C4-2B (cell line): ENCODE data around the gene TAGAP.
"Not testable (repeated sequence)": the region's sequence is repeated elsewhere in the genome, so short reads cannot be mapped to it uniquely, and the experiment has no call there.

Experiments used
- H3K27ac ChIP-seq: fragments of 450-650 bp; 2 replicates; pipeline ENCODE4 v1.5.1; 2017
- CTCF ChIP-seq: fragments of 450-650 bp; conservative IDR thresholded peaks from 2 replicates; pipeline ENCODE4 v1.5.1; 2017; ENCODE audit warnings: mild to moderate bottlenecking
- ZFX ChIP-seq: fragments of 450-650 bp; IDR thresholded peaks from 2 replicates; pipeline ENCODE4 v1.6.1; 2017

The TAGAP gene

GRCh38 chr6:159033160-159034049, 11.4 kb downstream of the TAGAP start:
- no peak for TF ChIP-seq CTCF
- TF ChIP-seq ZFX, result no peak
- H3K27ac ChIP-seq, result no peak overlapping the region

- no peak overlapping the region for H3K27ac ChIP-seq
- no peak for TF ChIP-seq ZFX
- TF ChIP-seq CTCF, result no peak
Measured at GRCh38 chr6:159031846-159032245, 12.9 kb downstream of the TAGAP start.

- H3K27ac ChIP-seq, result no peak overlapping the region
- TF ChIP-seq CTCF, result no peak
- no peak for TF ChIP-seq ZFX
Measured at GRCh38 chr6:159030168-159030567, 14.6 kb downstream of the TAGAP start.

GRCh38 chr6:159025224-159025623, 19.6 kb downstream of the TAGAP start:
- not testable (repeated sequence) for H3K27ac ChIP-seq

- no peak for TF ChIP-seq ZFX
- no peak for TF ChIP-seq CTCF
- H3K27ac ChIP-seq, result no peak overlapping the region
Measured at GRCh38 chr6:159023893-159024292, 20.9 kb downstream of the TAGAP start.

- TF ChIP-seq ZFX (no peak), CTCF (no peak)
- H3K27ac ChIP-seq, result no peak overlapping the region
Measured at GRCh38 chr6:159020011-159020410, 24.8 kb downstream of the TAGAP start.

- TF ChIP-seq CTCF (no peak), ZFX (no peak)
- no peak overlapping the region for H3K27ac ChIP-seq
Measured at GRCh38 chr6:159017757-159018559, 26.8 kb downstream of the TAGAP start.
